ENCODE results near the gene ADH6. TPM values are rescaled to one million over a fixed set of nuclear protein-coding genes. Genes with fewer than 3 reads are reported as not detected.
"Not testable (repeated sequence)": the region's sequence is repeated elsewhere in the genome, so short reads cannot be mapped to it uniquely, and the experiment has no call there.

Gene ADH6
- total RNA-seq, 1 experiment from 2014 or later = not detected

DNA sequence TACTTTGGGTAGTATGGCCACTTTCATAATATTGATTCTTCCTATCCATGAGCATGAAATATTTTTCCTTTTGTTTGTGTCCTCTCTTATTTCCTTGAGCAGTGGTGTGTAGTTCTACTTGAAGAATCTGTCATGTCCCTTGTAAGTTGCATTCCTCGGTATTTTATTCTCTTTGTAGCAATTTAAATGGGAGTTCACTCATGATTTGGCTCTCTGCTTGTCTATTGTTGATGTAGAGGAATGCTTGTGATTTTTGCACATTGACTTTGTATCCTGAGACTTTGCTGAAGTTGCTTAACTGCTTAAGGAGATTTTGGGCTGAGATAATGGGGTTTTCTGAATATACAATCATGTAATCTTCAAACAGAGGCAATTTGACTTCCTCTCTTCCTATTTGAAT is 9.7 kb upstream of the ADH6 start:
- not testable (repeated sequence) for H3K27me3 ChIP-seq (ENCODE audit: insufficient read depth, low read length)

DNA sequence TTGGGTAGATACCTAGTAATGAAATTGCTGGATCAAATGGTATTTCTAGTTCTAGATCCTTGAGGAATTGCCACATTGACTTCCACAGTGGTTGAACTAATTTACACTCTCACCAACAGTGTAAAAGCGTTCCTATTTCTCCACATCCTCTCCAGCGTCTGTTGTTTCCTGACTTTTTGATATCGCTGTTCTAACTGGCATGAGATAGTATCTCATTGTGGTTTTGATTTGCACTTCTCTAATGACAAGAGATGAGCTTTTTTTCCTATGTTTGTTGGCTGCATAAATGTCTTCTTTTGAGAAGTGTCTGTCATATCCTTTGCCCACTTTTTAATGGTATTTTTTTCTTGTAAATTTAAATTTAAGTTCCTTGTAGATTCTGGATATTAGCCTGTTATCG is 8.6 kb upstream of the ADH6 start:
- H2BK12ac ChIP-seq (ENCODE audit: insufficient read length, low read depth, low read length); H2BK120ac ChIP-seq (ENCODE audit: low read depth, low read length, poor library complexity, severe bottlenecking); H3K27me3 ChIP-seq (ENCODE audit: insufficient read depth, low read length); H3K4me2 ChIP-seq (ENCODE audit: insufficient read depth, insufficient read length, low read length); H3K27ac ChIP-seq (ENCODE audit: insufficient read length, low read depth, low read length); H3K4ac ChIP-seq (ENCODE audit: low read depth, low read length); H4K8ac ChIP-seq (replicated peaks; ENCODE audit: insufficient read length, low read depth, low read length); H3K9ac ChIP-seq (ENCODE audit: extremely low read depth, insufficient read length, low read length); H3K14ac ChIP-seq (ENCODE audit: insufficient read depth, low read length); H3K18ac ChIP-seq (ENCODE audit: insufficient read length, low read depth, low read length); H3K23ac ChIP-seq (ENCODE audit: insufficient read length, low read depth, low read length); H2AK5ac ChIP-seq (ENCODE audit: insufficient read length, low read length); DNase-seq; H3K27me3 Mint-ChIP-seq (ENCODE audit: low read depth); H3K79me1 ChIP-seq (ENCODE audit: insufficient read depth, low read depth, low read length, poor library complexity, severe bottlenecking); H3K4me3 Mint-ChIP-seq; H3T11ph ChIP-seq (ENCODE audit: low read length); H4K5ac ChIP-seq (ENCODE audit: insufficient read length, low read depth, low read length); H2BK20ac ChIP-seq (ENCODE audit: low read depth, low read length, poor library complexity, severe bottlenecking); H3K79me2 ChIP-seq (ENCODE audit: insufficient read depth, low read length); H3K4me1 ChIP-seq (ENCODE audit: insufficient read depth, low read length); H3K9me3 Mint-ChIP-seq; H2AFZ ChIP-seq (ENCODE audit: low read length); H4K91ac ChIP-seq (ENCODE audit: insufficient read length, low read depth, low read length); H2BK15ac ChIP-seq (ENCODE audit: low read depth, low read length); H3K36me3 Mint-ChIP-seq (ENCODE audit: insufficient read depth in 1 of 3, low read depth in 3 of 3); H2BK5ac ChIP-seq (ENCODE audit: insufficient read length, low read length); H3K23me2 ChIP-seq (ENCODE audit: insufficient read length, low read depth, low read length, poor library complexity, severe bottlenecking); H4K20me1 ChIP-seq (ENCODE audit: control insufficient read depth, insufficient read depth, insufficient read length); H3K27ac Mint-ChIP-seq; H3K56ac ChIP-seq (ENCODE audit: insufficient read length, low read depth, low read length); H3K9me3 ChIP-seq (ENCODE audit: control insufficient read depth, low read depth, low read length); H3K4me1 Mint-ChIP-seq: not testable (repeated sequence)
- no CpG with 5 or more reads among the region's 4 CpGs for WGBS (ENCODE audit: extremely low coverage, insufficient read length, low lambda C conversion rate)

More for the DNA sequence above, 9.7 kb upstream of the ADH6 start:
- not testable (repeated sequence) for H3K4me1 ChIP-seq (ENCODE audit: insufficient read depth, low read length); H3K9me3 Mint-ChIP-seq; H3K9me3 ChIP-seq (ENCODE audit: control insufficient read depth, low read depth, low read length); H3K79me2 ChIP-seq (ENCODE audit: insufficient read depth, low read length); H2BK15ac ChIP-seq (ENCODE audit: low read depth, low read length); H3K14ac ChIP-seq (ENCODE audit: insufficient read depth, low read length); H3K27ac Mint-ChIP-seq; H3K18ac ChIP-seq (ENCODE audit: insufficient read length, low read depth, low read length); H3K4me3 Mint-ChIP-seq; H2BK12ac ChIP-seq (ENCODE audit: insufficient read length, low read depth, low read length); H2BK120ac ChIP-seq (ENCODE audit: low read depth, low read length, poor library complexity, severe bottlenecking); H3K9ac ChIP-seq (ENCODE audit: extremely low read depth, insufficient read length, low read length); H4K8ac ChIP-seq (replicated peaks; ENCODE audit: insufficient read length, low read depth, low read length); H2AK5ac ChIP-seq (ENCODE audit: insufficient read length, low read length); H3K4me1 Mint-ChIP-seq; H3K27me3 Mint-ChIP-seq (ENCODE audit: low read depth); H3K56ac ChIP-seq (ENCODE audit: insufficient read length, low read depth, low read length); H3K23ac ChIP-seq (ENCODE audit: insufficient read length, low read depth, low read length); H3K27ac ChIP-seq (ENCODE audit: insufficient read length, low read depth, low read length); H3K79me1 ChIP-seq (ENCODE audit: insufficient read depth, low read depth, low read length, poor library complexity, severe bottlenecking); DNase-seq; H3T11ph ChIP-seq (ENCODE audit: low read length); H3K23me2 ChIP-seq (ENCODE audit: insufficient read length, low read depth, low read length, poor library complexity, severe bottlenecking); H2BK20ac ChIP-seq (ENCODE audit: low read depth, low read length, poor library complexity, severe bottlenecking); H2AFZ ChIP-seq (ENCODE audit: low read length); H4K91ac ChIP-seq (ENCODE audit: insufficient read length, low read depth, low read length); H3K36me3 Mint-ChIP-seq (ENCODE audit: insufficient read depth in 1 of 3, low read depth in 3 of 3); H4K20me1 ChIP-seq (ENCODE audit: control insufficient read depth, insufficient read depth, insufficient read length); H3K4ac ChIP-seq (ENCODE audit: low read depth, low read length); H4K5ac ChIP-seq (ENCODE audit: insufficient read length, low read depth, low read length); H2BK5ac ChIP-seq (ENCODE audit: insufficient read length, low read length); H3K4me2 ChIP-seq (ENCODE audit: insufficient read depth, insufficient read length, low read length)
- WGBS (ENCODE audit: extremely low coverage, insufficient read length, low lambda C conversion rate) = no CpG with 5 or more reads among the region's 1 CpG

All from H9 (cell line).